Measurements from ENCODE around the gene CACNA1S.

CACNA1S gene

DNA sequence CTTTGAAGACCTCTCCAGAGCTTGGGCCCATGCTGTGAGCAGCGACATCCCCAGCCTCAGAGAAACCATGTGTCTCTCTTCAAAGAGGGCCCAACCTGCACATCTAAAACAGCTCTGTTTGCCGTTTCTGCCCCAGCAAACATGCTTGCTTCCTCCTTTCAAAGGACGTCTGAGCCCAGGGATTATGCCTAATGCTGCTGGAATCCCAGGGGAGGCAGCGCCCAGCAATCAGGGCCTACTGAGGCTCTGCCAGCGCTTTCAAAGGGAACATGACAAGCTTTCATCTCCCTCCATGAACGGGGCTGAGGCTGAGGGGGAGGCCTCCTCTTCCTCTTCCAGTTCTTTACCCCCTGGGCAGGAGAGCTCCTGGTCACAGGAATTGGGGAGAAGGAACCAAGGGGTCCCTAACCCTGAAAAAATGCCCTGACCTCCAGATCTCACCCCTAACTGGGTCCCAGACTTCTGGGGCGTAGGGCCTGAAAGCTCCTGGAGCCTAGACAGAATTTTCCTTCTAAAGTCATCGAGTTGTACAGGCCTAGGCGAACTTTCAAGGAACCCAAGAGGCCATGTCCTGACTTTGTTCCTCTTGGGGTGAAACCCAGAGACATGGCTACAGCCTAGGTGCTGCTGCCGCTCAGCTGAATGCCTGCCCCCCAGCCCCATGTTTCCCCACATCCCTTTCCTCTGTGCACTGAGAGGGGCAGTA is 28.2 kb upstream of the CACNA1S start:
- DNase-seq, result no peak

DNA sequence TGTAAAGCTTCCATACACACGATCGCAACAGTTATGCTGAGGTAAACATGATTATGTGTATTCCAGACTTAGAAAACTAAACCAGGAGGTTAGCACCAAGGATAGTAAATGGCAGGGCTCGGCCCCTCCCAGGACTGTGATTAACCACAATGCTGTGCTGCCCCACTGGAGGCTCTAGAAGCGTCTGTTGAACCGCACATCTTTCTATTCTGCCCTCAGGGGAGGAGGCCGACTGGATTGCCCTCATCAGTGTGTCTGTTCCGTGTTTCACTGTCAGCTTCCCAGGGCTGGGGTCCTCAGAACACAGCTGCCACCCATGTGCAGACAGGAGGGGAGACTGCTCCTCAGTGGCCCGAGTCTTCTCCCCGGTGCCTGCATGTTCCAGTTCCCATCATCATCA is 27.5 kb upstream of the CACNA1S start:
- no peak for DNase-seq

DNA sequence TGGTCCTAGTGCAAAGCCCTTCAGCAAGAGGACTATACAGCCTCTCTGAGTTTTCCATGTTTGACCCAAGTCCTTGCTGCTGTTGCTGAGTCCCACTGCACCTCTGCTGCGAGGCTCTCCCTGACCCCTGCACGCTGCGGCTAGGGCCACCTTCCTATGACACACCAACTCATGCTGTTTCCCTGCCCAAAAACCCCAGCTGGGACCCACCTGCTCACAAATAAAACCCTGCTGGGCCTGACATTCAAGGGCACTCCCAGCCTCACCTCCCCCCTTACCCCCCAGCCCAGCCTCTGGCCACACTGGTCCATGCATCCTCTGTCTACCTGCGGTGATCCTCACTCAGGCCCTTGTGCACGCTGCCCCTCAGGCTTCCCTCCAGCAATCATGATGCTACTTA is 27.1 kb upstream of the CACNA1S start:
- DNase-seq, result no peak

GRCh38 chr1:201138311-201138840 is 26.1 kb upstream of the CACNA1S start:
- DNase-seq, result no peak

- DNase-seq, result no peak
Observed at GRCh38 chr1:201137579-201138310, 25.5 kb upstream of the CACNA1S start.

DNA sequence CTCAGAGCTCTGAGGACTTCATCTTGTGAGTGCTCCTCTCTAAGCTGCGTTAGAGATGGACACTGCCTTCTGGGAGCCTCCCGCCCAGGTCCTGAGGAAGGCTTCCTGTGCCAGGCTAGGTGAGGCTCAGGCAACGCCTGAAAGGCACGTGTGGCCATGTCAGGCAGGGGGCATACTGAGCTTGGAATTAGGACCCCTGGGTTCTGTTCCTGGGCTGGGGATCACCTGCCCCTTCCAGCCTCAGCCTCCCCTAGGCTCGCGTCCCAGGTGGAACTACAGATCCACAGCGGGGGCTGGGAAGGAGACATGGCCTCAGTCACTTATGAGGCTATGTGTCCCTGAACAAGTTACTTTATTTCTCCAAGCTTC is 24.8 kb upstream of the CACNA1S start:
- no peak for DNase-seq

GRCh38 chr1:201136355-201137023 is 24.3 kb upstream of the CACNA1S start:
- DNase-seq, result no peak

- no peak for DNase-seq
Observed at GRCh38 chr1:201134405-201134804, 22.2 kb upstream of the CACNA1S start.

DNA sequence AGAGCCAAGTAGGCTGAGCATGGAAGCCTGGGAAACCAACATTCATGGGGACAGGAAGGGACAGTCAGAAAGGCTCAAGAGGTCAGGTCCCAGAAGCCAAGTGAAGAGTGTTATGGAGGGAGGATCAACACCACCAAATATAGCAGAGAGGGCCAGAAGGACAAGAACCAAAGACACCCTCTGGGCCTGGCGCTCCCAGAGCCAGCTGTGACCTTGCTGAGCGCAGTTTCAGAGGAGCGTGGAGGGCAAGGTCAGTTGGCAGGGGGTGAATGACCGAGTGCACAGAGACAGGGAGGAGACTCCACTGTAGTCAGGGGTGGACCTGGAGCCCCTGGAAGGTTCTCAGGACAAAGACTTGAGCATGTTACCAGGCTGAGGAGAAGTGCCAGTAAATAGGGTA is 19.2 kb upstream of the CACNA1S start:
- DNase-seq, result no peak

DNA sequence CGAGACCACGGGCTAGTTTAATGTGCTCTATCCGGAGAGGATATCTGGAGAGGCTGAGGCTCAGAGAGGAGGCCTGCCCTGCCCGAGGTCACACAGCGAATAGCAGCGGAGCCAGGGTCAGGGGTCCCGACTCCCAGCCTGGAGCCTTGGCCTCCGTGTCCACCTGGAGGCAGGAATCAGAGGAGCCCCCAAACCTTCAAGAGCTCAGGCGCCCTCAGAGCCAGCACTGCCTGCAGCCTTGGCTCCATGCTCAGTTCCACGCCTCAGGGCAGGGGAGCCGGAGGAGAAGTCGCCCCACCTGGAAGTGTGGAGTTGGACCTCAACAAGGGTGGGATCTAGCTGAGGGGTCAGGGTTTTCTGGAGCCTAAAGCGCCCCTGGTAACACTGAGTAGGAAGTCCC is 16.7 kb upstream of the CACNA1S start:
- no peak for DNase-seq

DNA sequence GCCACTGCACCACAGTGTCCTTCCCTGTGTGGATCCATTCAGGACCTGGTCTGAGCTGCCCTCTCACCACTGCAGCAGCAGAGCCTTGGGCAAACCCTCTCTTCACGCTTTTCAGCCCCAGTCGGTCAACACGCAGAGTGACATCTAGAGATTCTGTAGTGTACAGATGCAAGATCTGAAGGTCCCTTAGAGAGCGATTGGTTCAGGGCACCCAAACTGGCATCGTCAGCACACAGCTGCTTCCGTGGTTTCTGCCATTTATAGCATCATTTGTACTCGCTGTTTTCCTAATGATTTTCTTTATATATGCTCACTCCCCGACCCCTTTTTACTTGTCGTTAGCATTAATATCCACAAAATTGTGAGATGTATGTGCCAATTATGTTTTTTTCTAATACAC is 16.2 kb upstream of the CACNA1S start:
- no peak for DNase-seq

DNA sequence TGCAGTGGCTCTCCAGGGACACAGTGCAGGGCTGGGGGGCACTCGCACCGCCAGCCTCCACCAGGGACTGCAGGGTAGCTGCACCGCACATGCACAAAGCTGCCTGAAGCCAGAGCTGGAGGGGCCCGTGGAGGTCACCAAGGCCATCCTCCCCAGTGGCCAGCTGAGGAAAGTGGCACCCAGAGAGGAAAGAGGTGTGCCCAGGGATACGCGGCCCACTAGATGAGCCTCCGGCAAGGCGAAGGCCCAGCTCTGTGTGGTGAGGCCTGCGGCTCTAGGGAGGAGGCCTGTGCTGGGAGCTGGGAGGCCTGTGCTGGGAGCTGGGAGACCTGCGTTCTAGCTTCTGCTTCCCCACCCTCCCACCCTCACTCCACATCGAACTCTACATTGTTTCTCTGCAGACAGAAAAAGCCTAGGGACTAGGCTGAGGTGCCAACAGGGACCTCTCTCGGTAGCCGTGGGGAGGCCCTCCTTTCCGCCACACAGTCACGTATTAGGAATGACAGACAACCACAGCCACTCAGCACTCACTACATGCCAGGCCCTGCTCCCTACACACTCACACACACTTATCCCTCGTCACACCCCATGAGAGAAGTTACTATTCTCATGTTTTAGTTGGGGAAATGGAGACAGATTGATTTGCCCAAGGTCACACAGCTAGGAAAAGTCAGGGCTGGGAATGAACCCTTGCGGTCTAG is 15.7 kb upstream of the CACNA1S start:
- no peak for DNase-seq

GRCh38 chr1:201126832-201127754 is 14.9 kb upstream of the CACNA1S start, which contains the start of gene ASCL5:
TSS of gene ASCL5 (minus strand) at chr1:201127184. CDS start at chr1:201115372, 11,812 bp downstream.
- no peak for DNase-seq

DNA sequence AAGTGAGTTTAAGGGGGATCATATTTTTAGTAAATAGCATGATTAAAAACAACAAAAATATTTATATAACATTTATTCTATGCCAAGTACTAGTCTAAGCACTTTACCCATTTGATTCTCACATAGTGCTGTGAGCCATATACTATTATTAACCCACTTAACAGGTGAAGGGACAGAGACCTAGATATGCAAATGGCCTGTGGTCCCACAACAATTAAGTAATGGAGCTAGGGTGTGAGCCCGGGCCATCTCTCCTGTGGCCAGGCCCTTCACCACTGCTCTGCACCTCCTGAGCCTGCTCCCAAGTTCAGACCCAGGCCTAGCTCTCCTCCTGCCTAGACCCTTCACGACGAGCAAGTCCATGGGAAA is 14.2 kb upstream of the CACNA1S start:
- DNase-seq, result no peak

- no peak for DNase-seq
Observed at GRCh38 chr1:201125800-201126199, 13.6 kb upstream of the CACNA1S start.

DNA sequence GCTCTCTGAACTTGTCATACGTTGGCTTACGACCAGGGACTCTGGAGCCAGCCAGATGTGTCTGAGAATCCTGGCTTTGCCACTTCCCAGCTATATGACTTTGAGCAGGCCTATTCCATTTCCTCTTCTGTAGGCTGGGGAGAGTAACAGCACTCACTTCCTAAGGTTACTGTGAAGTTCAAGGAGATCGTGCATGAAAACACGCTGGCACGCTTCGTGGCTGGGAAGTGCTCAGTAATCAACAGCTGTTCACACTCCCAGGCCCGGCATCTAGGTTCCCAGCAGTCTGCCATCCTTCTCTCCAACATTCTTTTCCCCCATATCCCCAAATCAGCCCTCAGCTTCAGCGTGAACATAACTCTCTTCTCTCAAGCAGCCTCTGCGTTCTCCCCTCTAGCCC is 12.8 kb upstream of the CACNA1S start:
- DNase-seq, result no peak

DNA sequence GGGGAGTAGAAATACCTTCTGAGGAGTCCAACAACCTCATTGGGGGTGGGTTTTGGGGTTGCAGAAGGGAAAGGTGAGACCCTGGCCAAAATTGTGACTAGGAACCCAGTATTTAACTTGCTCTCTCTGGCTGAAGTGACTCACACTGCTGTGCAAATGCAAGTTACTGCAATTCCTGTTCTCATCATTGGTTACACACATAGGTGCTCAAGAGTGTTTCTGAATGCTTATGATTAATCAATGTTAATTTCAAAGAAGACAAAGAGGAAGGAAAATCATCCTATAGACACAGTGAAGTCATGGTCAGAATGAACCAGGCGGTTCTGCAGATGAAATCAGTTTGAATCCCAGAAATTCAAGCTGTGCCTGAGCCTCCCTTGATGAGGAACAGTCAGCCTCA is 11.6 kb upstream of the CACNA1S start:
- no peak for DNase-seq

- no peak for DNase-seq
Observed at GRCh38 chr1:201122321-201122957, 10.2 kb upstream of the CACNA1S start.

DNA sequence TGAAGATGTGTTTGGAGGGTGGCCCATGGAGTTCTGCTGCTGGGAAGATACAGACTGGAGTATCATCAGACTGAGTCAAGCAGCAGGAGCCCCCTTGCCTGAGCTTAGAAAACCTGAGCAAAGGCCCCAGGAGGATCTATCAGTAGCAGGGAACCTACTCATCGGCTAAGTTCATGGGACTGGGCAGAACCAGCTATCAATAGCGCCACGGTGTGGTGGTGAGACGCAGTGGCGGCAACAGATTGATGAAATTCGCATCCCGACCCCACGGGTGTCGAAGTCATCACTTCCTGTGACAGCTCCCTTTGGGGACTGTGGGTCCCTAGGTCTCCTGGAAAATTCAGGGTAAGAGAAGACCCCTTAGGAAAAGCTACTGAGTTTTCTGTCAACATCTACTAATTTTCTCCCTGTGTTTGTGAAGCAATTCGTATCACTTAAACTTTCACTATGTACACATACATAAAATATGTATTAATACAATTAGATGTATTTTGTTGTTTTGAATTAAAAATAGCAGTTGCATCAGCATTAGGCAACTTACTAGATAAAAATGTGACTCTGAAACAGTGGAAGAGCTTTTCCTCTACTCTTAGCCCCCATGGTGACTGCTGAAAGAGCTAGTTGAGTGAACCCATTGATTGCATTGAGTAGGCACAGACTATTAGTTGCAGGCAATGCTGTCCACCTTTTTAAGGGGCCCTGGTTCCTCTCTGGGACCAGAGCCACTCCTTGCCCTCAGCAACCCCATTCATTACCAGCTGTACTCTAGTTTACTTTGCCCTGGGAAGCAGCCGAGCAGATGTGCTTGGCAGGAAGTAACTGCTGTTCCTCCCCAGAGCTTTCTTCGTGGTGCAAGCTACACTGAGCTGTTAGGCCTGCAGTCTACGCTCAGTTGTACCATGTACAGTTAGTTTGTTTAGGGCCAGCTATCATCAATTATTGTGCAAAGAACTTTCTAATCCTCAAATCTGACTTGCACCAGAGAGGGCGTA is 7.3 kb upstream of the CACNA1S start:
- peak; percentile 8 for DNase-seq

DNA sequence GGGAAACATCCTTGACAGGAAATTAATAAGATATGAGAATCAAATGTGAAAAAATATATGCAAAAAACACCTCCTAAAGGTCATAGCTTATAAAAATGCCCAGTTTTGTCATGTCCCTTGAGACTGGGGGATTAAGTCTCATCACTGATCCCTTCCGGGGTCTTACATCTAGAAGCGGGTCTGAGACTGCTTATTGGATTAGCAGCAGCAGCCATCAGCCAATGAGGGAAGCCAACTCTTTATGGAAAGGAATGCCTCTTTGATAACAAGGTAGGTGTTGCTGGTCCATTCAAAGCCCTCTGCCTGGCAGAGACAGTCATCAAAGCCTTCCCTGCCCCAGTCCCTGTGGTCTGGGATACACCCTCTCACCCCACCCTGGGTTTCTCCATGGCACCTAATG is 3.9 kb upstream of the CACNA1S start:
- no peak for DNase-seq
